Central memory CD8-positive, alpha-beta T cell (primary cell): ENCODE data around the gene RPS6KA3.
"Not testable (repeated sequence)": the region's sequence is repeated elsewhere in the genome, so short reads cannot be mapped to it uniquely, and the experiment has no call there.

Experiments used
- ATAC-seq: fragments of 150-1000 bp; cut with Tn5 transposase; replicated peaks from 2 replicates; pipeline ENCODE4 v1.10.0; 2022; ENCODE audit warnings: mild to moderate bottlenecking, moderate FRiP score, moderate number of reproducible peaks; ENCODE audit not compliant: poor library complexity, severe bottlenecking; ENCODE audit errors: extremely low read depth
- DNase-seq, 2 donors: peaks; one replicate each; pipeline ENCODE4 v3.0.0; 2021; ENCODE audit warnings: low spot score in 2 of 2
- H3K27ac Mint-ChIP-seq: one replicate; pipeline ENCODE4 v1.8.0; 2022; ENCODE audit warnings: low read depth, mild to moderate bottlenecking, moderate library complexity, mixed read lengths
- H3K27me3 Mint-ChIP-seq: one replicate; pipeline ENCODE4 v1.8.0; 2022; ENCODE audit warnings: mixed read lengths
- H3K36me3 Mint-ChIP-seq: one replicate; pipeline ENCODE4 v1.8.0; 2022; ENCODE audit warnings: mild to moderate bottlenecking, moderate library complexity, mixed read lengths; ENCODE audit not compliant: insufficient read depth
- H3K4me1 Mint-ChIP-seq: one replicate; pipeline ENCODE4 v1.8.0; 2022; ENCODE audit warnings: mixed read lengths
- H3K4me3 Mint-ChIP-seq: one replicate; pipeline ENCODE4 v1.8.0; 2022; ENCODE audit warnings: mild to moderate bottlenecking, moderate library complexity, mixed read lengths
- H3K9me3 Mint-ChIP-seq: one replicate; pipeline ENCODE4 v1.8.0; 2022; ENCODE audit warnings: mixed read lengths

The RPS6KA3 gene

GRCh38 chrX:20254712-20255299 is 11.9 kb downstream of the RPS6KA3 start:
- H3K27ac Mint-ChIP-seq: no peak overlapping the region
- no peak overlapping the region for H3K4me3 Mint-ChIP-seq
- H3K27me3 Mint-ChIP-seq: no peaks in the 10 kb centered on the region
- ATAC-seq: no peak
- H3K4me1 Mint-ChIP-seq: peaks cover 25% of the 10 kb centered on the region
- H3K36me3 Mint-ChIP-seq: peaks cover 3% of the 10 kb centered on the region
- H3K9me3 Mint-ChIP-seq: no peaks in the 10 kb centered on the region
- no peak for DNase-seq

GRCh38 chrX:20253232-20253543 is 13.5 kb downstream of the RPS6KA3 start:
- no peaks in the 10 kb centered on the region for H3K27me3 Mint-ChIP-seq
- H3K4me3 Mint-ChIP-seq: no peak overlapping the region
- ATAC-seq (no peak), DNase-seq (no peak)
- peaks cover 32% of the 10 kb centered on the region for H3K4me1 Mint-ChIP-seq
- H3K27ac Mint-ChIP-seq: no peak overlapping the region
- peaks cover 3% of the 10 kb centered on the region for H3K36me3 Mint-ChIP-seq
- no peaks in the 10 kb centered on the region for H3K9me3 Mint-ChIP-seq

- peak overlapping the region; percentile 51 for H3K27ac Mint-ChIP-seq
- H3K4me3 Mint-ChIP-seq: peak overlapping the region; percentile 46
- peaks cover 32% of the 10 kb centered on the region for H3K4me1 Mint-ChIP-seq
- H3K27me3 Mint-ChIP-seq: no peaks in the 10 kb centered on the region
- peak; percentile 70 for ATAC-seq
- peak; percentile 57 to 68 for DNase-seq
- H3K9me3 Mint-ChIP-seq: no peaks in the 10 kb centered on the region
- peaks cover 3% of the 10 kb centered on the region for H3K36me3 Mint-ChIP-seq
These were observed 14.1 kb downstream of the RPS6KA3 start for GRCh38 chrX:20252381-20253231.

GRCh38 chrX:20251691-20252090 is 15.0 kb downstream of the RPS6KA3 start:
- H3K9me3 Mint-ChIP-seq: no peaks in the 10 kb centered on the region
- H3K4me3 Mint-ChIP-seq: peak overlapping the region; percentile 46
- ATAC-seq (no peak), DNase-seq (no peak)
- peaks cover 32% of the 10 kb centered on the region for H3K4me1 Mint-ChIP-seq
- H3K27ac Mint-ChIP-seq: peak overlapping the region; percentile 51
- H3K36me3 Mint-ChIP-seq: peaks cover 3% of the 10 kb centered on the region
- H3K27me3 Mint-ChIP-seq: no peaks in the 10 kb centered on the region

GRCh38 chrX:20250146-20250545 is 16.6 kb downstream of the RPS6KA3 start:
- not testable (repeated sequence) for H3K36me3 Mint-ChIP-seq, H3K27me3 Mint-ChIP-seq, H3K9me3 Mint-ChIP-seq, ATAC-seq, H3K27ac Mint-ChIP-seq, DNase-seq, H3K4me3 Mint-ChIP-seq
- H3K4me1 Mint-ChIP-seq: peaks cover 36% of the 10 kb centered on the region

GRCh38 chrX:20248592-20249192 is 18.0 kb downstream of the RPS6KA3 start:
- DNase-seq (no peak), ATAC-seq (no peak)
- Mint-ChIP-seq H3K4me3 (no peak overlapping the region), H3K36me3 (peaks cover 2% of the 10 kb centered on the region), H3K4me1 (peaks cover 28% of the 10 kb centered on the region), H3K27ac (no peak overlapping the region), H3K9me3 (no peaks in the 10 kb centered on the region), H3K27me3 (no peaks in the 10 kb centered on the region)

- Mint-ChIP-seq H3K27ac (no peak overlapping the region), H3K9me3 (no peaks in the 10 kb centered on the region), H3K4me3 (no peak overlapping the region), H3K27me3 (no peaks in the 10 kb centered on the region), H3K36me3 (peaks cover 1% of the 10 kb centered on the region), H3K4me1 (peaks cover 27% of the 10 kb centered on the region)
- DNase-seq: no peak
- ATAC-seq: no peak
These were observed 21.8 kb downstream of the RPS6KA3 start for GRCh38 chrX:20244931-20245330.

- peaks cover 12% of the 10 kb centered on the region for H3K36me3 Mint-ChIP-seq
- no peak for DNase-seq
These were observed 26.5 kb downstream of the RPS6KA3 start for GRCh38 chrX:20240201-20240600.

GRCh38 chrX:20237864-20238263 is 28.8 kb downstream of the RPS6KA3 start:
- Mint-ChIP-seq H3K27me3 (no peaks in the 10 kb centered on the region), H3K36me3 (peaks cover 17% of the 10 kb centered on the region), H3K27ac (peak overlapping the region; percentile 14), H3K9me3 (no peaks in the 10 kb centered on the region), H3K4me3 (no peak overlapping the region), H3K4me1 (peaks cover 21% of the 10 kb centered on the region)
- DNase-seq: no peak
- no peak for ATAC-seq

More at GRCh38 chrX:20240201-20240600, 26.5 kb downstream of the RPS6KA3 start:
- no peak for ATAC-seq
- Mint-ChIP-seq H3K27me3 (no peaks in the 10 kb centered on the region), H3K27ac (no peak overlapping the region), H3K4me1 (peaks cover 21% of the 10 kb centered on the region), H3K9me3 (no peaks in the 10 kb centered on the region), H3K4me3 (no peak overlapping the region)

GRCh38 chrX:20235755-20236154 is 31.0 kb downstream of the RPS6KA3 start:
- no peak for ATAC-seq
- Mint-ChIP-seq H3K36me3 (peaks cover 25% of the 10 kb centered on the region), H3K27ac (no peak overlapping the region), H3K4me1 (peaks cover 16% of the 10 kb centered on the region), H3K9me3 (no peaks in the 10 kb centered on the region), H3K4me3 (no peak overlapping the region), H3K27me3 (no peaks in the 10 kb centered on the region)
- DNase-seq: no peak

GRCh38 chrX:20233336-20233735 is 33.4 kb downstream of the RPS6KA3 start:
- Mint-ChIP-seq H3K4me1 (peaks cover 21% of the 10 kb centered on the region), H3K27me3 (no peaks in the 10 kb centered on the region), H3K9me3 (no peaks in the 10 kb centered on the region), H3K36me3 (peaks cover 38% of the 10 kb centered on the region), H3K27ac (no peak overlapping the region), H3K4me3 (peak overlapping the region; percentile 32)
- ATAC-seq (no peak), DNase-seq (no peak)

- Mint-ChIP-seq H3K4me1 (peaks cover 25% of the 10 kb centered on the region), H3K9me3 (no peaks in the 10 kb centered on the region), H3K36me3 (peaks cover 43% of the 10 kb centered on the region), H3K27ac (peak overlapping the region; percentile 29), H3K4me3 (no peak overlapping the region), H3K27me3 (no peaks in the 10 kb centered on the region)
- DNase-seq (no peak), ATAC-seq (no peak)
These were observed 35.1 kb downstream of the RPS6KA3 start for GRCh38 chrX:20231598-20231997.

GRCh38 chrX:20230406-20230805 is 36.3 kb downstream of the RPS6KA3 start:
- Mint-ChIP-seq H3K36me3 (peaks cover 38% of the 10 kb centered on the region), H3K27ac (no peak overlapping the region), H3K27me3 (no peaks in the 10 kb centered on the region), H3K9me3 (no peaks in the 10 kb centered on the region), H3K4me3 (no peak overlapping the region), H3K4me1 (peaks cover 33% of the 10 kb centered on the region)
- DNase-seq (no peak), ATAC-seq (no peak)
